C1 segment of cervical spinal cord (tissue), 14 donors: ENCODE results near the gene RHBDD1.

Source experiments
- DNase-seq, 14 donors: peaks; one replicate each; lab custom pipeline; 2025; lab: John Stamatoyannopoulos, UW

The RHBDD1 gene, protein sequence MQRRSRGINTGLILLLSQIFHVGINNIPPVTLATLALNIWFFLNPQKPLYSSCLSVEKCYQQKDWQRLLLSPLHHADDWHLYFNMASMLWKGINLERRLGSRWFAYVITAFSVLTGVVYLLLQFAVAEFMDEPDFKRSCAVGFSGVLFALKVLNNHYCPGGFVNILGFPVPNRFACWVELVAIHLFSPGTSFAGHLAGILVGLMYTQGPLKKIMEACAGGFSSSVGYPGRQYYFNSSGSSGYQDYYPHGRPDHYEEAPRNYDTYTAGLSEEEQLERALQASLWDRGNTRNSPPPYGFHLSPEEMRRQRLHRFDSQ

GRCh38 chr2:226835796-226836547, at the start of gene RHBDD1:
Gene RHBDD1 (plus strand): TSS chr2:226836054. CDS start chr2:226864694, 28,640 bp downstream.
- peak; percentile 16 to 94 (median 84) for DNase-seq

- no peak for DNase-seq
Observed at GRCh38 chr2:226788064-226788463, 47.8 kb upstream of the RHBDD1 start.

GRCh38 chr2:226788881-226789490, 46.9 kb upstream of the RHBDD1 start:
- DNase-seq, result no peak

- DNase-seq, result no peak
Observed at GRCh38 chr2:226790011-226790410, 45.8 kb upstream of the RHBDD1 start.

DNA sequence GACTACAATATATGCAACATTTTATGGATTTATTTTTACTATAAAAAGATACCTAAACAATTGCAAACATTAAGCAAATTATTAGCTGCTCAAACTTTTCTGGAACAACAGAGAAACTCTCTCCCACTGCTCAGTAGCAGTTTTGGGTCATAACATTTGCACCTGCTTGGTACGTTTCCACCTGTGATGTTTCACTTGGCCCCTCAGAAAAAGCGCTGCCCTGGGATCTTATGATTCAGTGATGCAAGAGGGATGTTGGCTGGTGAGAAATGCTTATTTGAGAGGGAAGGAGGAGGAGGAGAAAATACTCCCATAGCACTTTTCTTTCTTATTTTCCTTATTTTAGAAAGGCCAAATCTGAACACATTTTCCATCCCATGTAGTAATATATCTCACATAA, 45.4 kb upstream of the RHBDD1 start:
- no peak for DNase-seq

- peak in 3 of 14 donors; percentile 83 to 87 (median 87) for DNase-seq
Observed at GRCh38 chr2:226791056-226791486, 44.8 kb upstream of the RHBDD1 start.

GRCh38 chr2:226791487-226792081, 44.3 kb upstream of the RHBDD1 start:
- peak; percentile 22 to 93 (median 86) for DNase-seq

DNA sequence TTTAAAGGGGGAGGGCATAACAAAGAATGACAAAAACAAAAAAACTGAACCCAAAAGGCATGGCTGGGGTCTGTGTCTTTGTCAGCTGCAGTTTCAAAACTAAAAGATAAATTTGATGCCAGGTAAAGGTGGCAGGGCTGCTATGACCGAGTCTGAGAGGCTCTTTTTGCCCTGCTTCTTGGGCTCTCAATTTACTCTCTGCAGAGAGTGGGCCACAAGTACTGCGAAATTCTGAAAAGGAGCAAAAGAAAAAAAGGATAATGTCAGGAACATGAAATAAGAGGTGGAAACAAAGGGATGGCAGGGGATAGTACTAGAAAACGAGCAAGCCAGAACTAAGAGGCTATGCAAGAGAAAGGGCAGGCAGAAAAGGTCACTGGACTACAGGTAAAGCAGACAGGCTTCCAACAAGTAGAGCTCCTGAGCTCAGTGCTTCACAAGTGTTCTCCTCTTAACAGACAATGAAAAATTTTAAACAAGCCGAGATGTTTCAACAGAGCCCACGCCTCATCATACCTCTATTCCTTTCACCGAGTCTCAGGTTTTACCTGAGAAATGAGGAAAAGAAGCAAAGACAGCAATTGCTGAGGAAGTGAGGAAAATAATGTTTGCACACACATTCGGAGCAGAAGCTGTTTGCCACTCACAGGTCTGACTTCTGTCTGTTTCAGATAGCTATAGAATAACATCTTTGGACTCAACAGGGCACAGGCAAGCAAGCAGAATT, 43.5 kb upstream of the RHBDD1 start:
- DNase-seq, result peak in 3 of 14 donors; percentile 9 to 56 (median 21)

GRCh38 chr2:226793646-226794045, 42.2 kb upstream of the RHBDD1 start:
- DNase-seq, result peak in 1 of 14 donors; percentile 47

DNA sequence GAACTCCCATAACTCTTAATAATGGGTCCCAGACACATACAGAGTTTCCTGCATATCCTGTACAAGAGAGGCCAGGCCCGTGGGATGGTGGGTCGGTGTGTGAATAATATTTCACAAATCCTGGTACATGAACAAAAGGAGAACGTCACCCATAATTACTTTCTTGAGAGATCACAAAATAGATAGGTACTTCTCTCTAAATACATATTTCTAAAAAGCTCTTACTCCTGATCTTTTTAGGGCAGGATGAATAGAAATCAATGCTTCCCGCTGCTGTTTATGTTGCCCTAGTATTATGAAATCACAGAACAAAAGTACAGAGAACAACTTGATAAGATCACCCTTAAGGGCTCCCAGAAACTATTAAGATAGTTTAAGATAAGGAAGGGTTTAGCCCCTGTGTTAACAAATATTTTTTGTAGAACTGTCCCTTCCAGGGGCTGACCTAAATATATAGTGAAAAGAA, 41.6 kb upstream of the RHBDD1 start:
- peak in 1 of 14 donors; percentile 44 for DNase-seq

DNA sequence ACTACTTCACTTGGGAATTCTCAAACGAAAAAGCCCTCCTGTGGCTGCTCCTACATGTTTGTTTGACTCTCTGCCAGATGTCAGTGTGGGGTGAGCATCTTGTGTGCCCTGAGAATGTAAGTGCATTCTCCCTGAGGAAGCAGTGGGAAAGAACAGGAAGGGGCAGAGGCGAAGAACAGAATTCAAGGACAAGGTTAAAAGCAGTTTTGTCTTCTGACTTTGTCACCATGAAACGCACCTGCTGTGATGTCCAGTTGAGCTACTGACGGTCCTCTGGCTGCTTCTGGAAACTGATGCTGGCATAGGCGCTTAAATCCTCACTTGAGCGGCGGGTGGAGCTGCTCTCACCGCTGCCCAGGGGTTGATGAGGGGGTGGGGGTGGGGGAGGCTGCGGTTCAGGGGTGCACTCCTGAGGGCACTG, 41.1 kb upstream of the RHBDD1 start:
- peak in 1 of 14 donors; percentile 39 for DNase-seq

DNA sequence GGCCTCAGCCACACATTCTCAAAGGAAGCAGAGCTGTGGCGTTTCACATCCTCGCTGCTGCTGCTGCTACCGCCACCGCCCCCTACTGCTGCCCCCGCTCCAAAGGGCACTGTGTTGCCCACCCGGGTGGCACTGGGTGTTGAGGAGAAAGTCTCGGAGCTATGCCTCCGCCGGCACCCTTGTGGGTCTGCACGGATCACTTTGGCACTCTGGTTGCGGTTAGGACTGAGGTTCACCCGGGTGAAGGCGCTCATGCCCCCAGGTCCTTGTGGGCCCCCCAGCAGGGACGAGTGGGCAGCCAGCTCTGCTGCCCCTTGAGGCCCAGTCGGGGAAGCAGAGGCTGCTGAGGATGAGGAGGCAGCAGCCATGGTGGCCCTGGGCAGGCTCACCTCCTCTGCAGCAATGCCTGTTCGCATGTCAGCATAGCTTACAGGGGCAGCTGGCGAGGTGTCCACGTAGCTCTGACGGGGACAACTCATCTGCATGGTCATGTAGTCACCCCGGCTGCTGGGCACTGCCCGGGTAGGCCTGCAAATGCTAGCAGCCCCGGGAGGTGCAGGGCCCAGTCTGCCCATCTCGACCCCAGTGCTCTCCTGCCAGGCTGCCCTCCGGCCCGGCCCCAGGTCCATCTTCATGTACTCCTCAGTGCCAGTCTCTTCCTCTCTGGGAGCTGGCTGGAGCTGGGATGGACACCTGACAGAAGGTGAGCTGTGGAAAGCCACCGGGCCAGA, 40.4 kb upstream of the RHBDD1 start:
- peak in 1 of 14 donors; percentile 42 for DNase-seq

GRCh38 chr2:226796012-226796839, 39.6 kb upstream of the RHBDD1 start:
- no peak for DNase-seq

DNA sequence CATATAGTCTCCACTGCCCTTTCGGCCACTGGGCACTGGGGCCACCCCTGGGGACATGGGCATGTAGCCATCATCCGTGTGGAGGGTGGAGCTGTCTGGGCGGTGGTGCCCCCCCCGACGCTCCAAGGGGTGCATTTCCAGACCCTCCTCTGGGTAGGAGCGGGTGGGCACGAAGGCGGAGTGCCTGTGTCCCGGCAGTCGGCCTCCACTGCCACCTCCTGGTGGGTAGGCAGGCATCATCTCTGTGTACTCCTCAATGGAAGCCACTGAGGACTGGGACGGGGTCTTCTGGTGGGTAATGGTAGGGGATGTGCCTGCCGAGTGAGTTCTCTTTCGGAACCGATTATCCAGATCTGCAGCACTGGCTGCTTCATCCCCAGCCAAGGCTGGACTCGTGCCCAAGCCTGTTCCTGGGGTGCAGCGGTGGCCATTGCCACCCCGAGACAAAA, 39.0 kb upstream of the RHBDD1 start:
- DNase-seq, result peak in 1 of 14 donors; percentile 9

GRCh38 chr2:226797289-226797988, 38.4 kb upstream of the RHBDD1 start:
- DNase-seq, result no peak

- peak in 1 of 14 donors; percentile 21 for DNase-seq
Observed at GRCh38 chr2:226797989-226798421, 37.8 kb upstream of the RHBDD1 start.

- peak in 4 of 14 donors; percentile 46 to 70 (median 56) for DNase-seq
Observed at GRCh38 chr2:226798422-226799210, 37.2 kb upstream of the RHBDD1 start.
